Mononuclear cell (primary cell): ENCODE measurements around the gene DDX28. TPM values are rescaled to one million over a fixed set of nuclear protein-coding genes. Genes with fewer than 3 reads are reported as not detected.
"Not testable (repeated sequence)": the region's sequence is repeated elsewhere in the genome, so short reads cannot be mapped to it uniquely, and the experiment has no call there.

ENCODE experiments used
- H3K27me3 ChIP-seq: 2 replicates; pipeline ENCODE4 v1.6.0; 2011; ENCODE audit warnings: low read length, control low read depth; ENCODE audit not compliant: insufficient read depth
- H3K4me1 ChIP-seq: 2 replicates; pipeline ENCODE4 v1.5.1; 2011; ENCODE audit warnings: mild to moderate bottlenecking, low read length, control low read depth; ENCODE audit not compliant: insufficient read depth
- H3K4me3 ChIP-seq: 2 replicates; pipeline ENCODE4 v1.5.1; 2011; ENCODE audit warnings: mild to moderate bottlenecking, low read length, moderate library complexity
- H3K9me3 ChIP-seq: 2 replicates; pipeline ENCODE4 v1.5.1; 2011; ENCODE audit warnings: low read depth, mild to moderate bottlenecking, control low read depth, low read length
- total RNA-seq: library from RNA; depleted of rRNA; stranded (reverse); fragments of >200 nt; gene quantifications from one replicate; pipeline ENCODE4 v1.2.3, GENCODE V29; 2012

DDX28 gene
- total RNA-seq, 1 donor = 29.7 TPM

DNA sequence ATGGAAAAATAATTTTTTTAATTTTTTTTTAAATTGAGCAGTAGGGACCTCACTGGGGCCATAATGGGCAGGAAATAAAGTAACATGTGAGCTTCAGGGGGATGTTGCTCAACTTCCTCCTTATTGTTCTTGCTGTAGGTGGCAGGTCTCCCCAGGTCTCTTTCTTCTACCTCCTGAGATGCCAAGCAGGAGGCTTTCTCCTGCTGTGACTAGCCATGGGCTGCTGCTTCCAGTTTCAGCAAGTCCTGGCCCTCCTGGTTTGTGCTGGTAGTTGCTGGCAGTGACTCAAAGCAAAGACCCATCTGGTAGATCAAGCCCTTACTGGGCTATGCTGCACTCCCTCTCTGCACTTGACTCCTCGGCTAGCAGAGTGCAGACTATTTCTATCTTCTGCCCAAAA lies 9.6 kb downstream of the DDX28 start:
- H3K4me1 ChIP-seq = peaks cover 27% of the 10 kb centered on the region
- no peak overlapping the region for H3K4me3 ChIP-seq

DNA sequence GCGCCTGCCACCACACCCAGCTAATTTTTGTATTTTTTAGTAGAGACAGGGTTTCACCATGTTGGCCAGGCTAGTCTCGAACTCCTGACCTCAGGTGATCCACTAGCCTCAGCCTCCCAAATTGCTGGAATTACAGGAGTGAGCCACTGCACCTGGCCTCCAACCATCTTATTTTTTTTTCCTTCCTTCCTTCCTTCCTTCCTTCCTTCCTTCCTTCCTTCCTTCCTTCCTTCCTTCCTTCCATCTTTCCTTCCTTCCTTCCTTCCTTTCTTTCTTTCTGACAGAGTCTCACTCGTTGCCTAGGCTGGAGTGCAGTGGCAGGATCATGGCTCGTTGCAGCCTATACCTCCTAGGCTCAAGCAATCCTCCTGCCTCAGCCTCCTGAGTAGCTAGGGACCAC lies 13.2 kb downstream of the DDX28 start:
- not testable (repeated sequence) for H3K9me3 ChIP-seq, H3K27me3 ChIP-seq, H3K4me3 ChIP-seq
- H3K4me1 ChIP-seq = peaks cover 56% of the 10 kb centered on the region

More for the DNA sequence above, 9.6 kb downstream of the DDX28 start:
- Histone ChIP-seq H3K27me3 (no peaks in the 10 kb centered on the region), H3K9me3 (no peaks in the 10 kb centered on the region)

DNA sequence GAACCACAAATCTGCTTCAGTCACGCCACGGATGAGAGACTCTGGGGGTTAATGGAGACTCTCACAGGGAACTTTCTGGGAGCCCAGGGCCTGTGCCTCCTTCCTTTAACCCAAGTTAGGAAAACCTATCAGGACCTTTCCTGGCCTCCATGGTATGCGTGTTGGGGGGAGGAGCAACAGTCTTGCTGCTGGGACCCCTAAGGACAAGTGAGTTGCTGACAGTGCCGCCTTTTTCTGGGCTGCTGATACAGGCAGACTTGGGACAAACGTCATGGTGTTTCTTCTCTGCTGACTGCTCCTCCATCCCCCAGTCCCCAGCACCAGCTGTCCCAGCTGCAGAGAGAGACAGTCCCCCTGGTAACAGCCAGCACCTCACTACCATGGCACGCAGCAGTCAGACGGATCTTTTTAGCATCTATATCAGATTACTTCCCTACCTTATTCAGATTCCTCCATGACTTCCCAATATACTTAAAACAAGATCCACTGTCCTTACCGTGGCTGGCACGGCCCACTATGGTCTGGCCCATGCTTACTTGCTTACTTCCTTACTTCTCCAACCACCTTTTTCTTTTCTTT lies 13.8 kb downstream of the DDX28 start:
- Histone ChIP-seq H3K4me3 (no peak overlapping the region), H3K27me3 (no peaks in the 10 kb centered on the region), H3K4me1 (peaks cover 61% of the 10 kb centered on the region), H3K9me3 (no peaks in the 10 kb centered on the region)

DNA sequence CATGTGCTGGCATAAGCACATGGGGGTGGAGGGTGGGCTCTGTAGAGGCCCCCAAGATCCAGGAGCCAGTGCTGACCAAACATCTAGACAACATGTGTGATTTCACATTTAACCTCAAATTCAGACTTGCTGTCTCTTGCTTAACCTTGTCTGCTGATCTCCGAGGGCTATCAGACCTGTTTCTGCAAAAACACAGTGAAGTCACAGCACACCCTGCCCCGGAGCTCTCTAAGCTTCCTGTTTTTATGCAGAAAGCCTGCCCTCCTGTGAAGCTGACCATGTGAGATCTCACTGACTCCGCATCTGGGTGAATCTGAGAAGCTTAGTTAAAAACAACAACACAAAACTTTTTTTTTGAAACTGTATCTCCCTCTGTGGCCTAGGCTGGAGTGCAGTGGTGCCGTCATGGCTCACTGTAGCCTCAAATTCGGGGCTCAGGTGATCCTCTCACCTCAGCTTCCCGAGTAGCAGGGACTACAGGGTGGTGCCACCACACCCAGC lies 17.2 kb downstream of the DDX28 start:
- no peak overlapping the region for H3K4me3 ChIP-seq
- H3K4me1 ChIP-seq = peaks cover 54% of the 10 kb centered on the region
- no peaks in the 10 kb centered on the region for H3K9me3 ChIP-seq
- H3K27me3 ChIP-seq = no peaks in the 10 kb centered on the region

DNA sequence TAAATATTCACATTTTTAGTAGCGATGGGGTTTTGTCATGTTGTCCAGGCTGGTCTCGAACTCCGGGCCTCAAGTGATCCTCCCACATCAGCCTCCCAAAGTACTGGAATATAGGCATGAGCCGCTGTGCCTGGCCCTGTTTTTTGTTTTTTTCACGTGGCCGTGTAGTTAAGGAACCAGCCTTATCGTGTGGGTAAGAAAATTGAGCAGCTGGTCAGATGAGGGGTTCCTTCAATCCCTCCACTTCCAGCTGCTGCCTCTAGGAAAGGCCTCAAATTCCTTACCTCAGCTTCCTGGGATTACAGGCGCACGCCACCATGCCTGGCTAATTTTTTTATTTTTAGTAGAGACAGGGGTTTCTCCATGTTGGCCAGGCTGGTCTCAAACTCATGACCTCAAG lies 17.8 kb downstream of the DDX28 start:
- H3K27me3 ChIP-seq = no peaks in the 10 kb centered on the region
- no peaks in the 10 kb centered on the region for H3K9me3 ChIP-seq
- no peak overlapping the region for H3K4me3 ChIP-seq
- peaks cover 60% of the 10 kb centered on the region for H3K4me1 ChIP-seq

DNA sequence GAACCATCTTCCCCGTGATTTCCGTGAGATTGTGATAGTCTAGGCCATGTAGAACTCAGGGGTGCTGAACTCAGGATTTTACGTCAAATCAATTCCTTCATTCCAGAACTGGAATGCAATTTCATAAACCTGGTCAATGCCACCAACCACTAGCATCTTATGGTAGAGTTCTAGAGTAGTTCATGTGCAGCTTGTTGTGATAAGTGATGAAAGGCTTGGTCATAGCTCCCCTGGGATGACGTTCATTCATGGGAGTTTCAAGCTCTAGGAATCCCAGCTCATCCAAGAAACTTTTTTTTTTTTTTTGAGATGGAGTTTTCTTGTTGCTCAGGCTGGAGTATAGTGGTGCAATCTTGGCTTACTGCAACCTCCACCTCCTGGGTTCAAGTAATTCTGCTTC lies 20.0 kb downstream of the DDX28 start:
- no peaks in the 10 kb centered on the region for H3K27me3 ChIP-seq
- no peak overlapping the region for H3K4me3 ChIP-seq
- H3K4me1 ChIP-seq = peaks cover 73% of the 10 kb centered on the region
- H3K9me3 ChIP-seq = no peaks in the 10 kb centered on the region

DNA sequence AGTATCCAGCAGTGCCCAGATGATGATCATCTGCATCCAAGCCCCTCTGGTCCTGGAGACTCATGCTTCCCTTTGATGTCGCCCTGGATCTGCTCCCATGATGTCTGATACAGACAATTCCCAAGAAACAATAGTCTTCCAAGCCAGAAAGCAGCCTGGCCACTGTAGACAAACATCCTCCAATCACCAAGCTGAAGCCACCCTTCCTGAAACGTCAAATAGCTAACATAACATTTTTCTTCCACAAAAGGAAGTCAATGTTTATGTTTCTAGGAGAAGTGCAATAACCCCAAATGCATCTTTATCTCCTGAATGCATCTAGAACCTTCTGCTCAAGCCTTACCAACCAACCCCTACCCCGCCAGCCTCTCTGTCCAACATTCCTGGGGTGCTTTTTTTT lies 22.6 kb downstream of the DDX28 start:
- peak overlapping the region; percentile 41 for H3K4me3 ChIP-seq
- H3K9me3 ChIP-seq = no peaks in the 10 kb centered on the region
- peaks cover 74% of the 10 kb centered on the region for H3K4me1 ChIP-seq
- H3K27me3 ChIP-seq = no peaks in the 10 kb centered on the region

DNA sequence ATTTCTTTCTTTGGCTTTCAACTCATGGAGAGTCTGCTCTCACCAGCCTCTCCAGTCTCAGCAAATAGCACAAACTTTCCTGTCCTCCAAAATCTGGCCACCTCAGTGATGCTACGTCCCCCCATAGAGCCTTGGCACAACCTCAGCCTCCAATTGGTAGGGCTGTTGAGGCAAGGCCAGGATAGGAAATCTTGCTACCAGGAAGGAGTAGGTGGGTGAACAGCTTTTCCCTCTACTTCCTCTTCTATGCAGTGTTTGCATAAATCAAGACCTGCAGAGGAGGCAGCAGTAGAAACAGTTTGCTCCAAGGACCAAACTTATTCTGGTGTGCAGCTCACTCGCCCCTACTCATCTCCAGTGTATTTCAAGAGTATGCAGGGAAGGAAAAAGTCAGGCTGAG lies 23.0 kb downstream of the DDX28 start:
- Histone ChIP-seq H3K9me3 (no peaks in the 10 kb centered on the region), H3K4me1 (peaks cover 74% of the 10 kb centered on the region), H3K4me3 (peak overlapping the region; percentile 41), H3K27me3 (no peaks in the 10 kb centered on the region)

DNA sequence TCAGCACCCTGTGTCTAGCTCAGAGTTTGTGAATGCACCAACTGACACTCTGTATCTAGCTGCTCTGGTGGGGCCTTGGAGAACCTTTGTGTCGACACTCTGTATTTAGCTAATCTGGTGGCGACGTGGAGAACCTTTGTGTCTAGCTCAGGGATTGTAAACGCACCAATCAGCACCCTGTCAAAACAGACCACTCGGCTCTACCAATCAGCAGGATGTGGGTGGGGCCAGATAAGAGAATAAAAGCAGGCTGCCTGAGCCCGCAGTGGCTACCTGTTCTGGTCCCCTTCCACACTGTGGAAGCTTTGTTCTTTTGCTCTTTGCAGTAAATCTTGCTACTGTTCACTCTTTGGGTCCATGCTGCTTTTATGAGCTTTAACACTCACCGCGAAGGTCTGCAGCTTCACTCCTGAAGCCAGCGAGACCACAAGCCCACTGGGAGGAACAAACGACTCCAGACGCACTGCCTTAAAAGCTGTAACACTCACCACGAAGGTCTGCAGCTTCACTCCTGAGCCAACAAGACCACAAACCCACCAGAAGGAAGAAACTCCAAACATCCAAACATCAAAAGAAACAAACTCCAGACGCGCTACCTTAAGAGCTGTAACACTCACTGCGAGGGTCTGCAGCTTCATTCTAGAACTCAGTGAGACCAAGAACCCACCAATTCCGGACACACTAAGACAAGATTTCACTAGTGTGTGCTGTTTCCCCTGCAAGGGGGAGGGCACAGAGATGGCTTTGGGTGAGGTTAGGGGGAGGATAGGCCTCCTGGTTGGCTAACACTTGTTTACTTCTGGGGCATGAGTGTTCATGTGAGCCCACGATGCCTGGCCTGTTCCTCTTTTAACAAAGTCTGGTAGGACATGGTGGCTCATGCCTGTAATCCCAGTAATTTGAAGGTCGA lies 24.0 kb downstream of the DDX28 start, which contains the start of gene DPEP2:
TSS of gene DPEP2 (minus strand) at position 706 of the 910 bp plus-strand sequence. CDS start 6,272 bp downstream, outside the sequence.
- peak within 1 kb of the TSS; percentile 41 for H3K4me3 ChIP-seq
- H3K27me3 ChIP-seq, H3K9me3 ChIP-seq: not testable (repeated sequence)
- H3K4me1 ChIP-seq = peaks cover 72% of the 10 kb centered on the region

DNA sequence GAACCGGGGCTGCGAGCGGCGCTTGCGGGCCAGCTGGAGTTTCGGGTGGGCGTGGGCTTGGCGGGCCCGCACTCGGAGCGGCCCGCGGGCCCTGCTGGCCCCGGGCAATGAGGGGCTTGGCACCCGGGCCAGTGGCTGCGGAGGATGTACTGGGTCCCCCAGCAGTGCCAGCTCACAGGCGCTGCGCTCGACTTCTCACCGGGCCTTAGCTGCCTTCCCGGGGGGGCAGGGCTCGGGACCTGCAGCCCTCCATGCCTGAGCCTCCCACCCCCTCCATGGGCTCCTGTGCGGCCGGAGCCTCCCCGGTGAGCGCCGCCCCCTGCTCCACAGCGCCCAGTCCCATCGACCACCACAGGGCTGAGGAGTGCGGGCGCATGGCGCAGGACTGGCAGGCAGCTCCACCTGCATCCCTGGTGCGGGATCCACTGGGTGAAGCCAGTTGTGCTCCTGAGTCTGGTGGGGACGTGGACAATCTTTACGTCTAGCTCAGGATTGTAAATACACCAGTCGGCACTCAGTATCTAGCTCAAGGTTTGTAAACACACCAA lies 24.7 kb downstream of the DDX28 start:
- peak overlapping the region; percentile 41 for H3K4me3 ChIP-seq
- not testable (repeated sequence) for H3K27me3 ChIP-seq, H3K9me3 ChIP-seq
- peaks cover 80% of the 10 kb centered on the region for H3K4me1 ChIP-seq

DNA sequence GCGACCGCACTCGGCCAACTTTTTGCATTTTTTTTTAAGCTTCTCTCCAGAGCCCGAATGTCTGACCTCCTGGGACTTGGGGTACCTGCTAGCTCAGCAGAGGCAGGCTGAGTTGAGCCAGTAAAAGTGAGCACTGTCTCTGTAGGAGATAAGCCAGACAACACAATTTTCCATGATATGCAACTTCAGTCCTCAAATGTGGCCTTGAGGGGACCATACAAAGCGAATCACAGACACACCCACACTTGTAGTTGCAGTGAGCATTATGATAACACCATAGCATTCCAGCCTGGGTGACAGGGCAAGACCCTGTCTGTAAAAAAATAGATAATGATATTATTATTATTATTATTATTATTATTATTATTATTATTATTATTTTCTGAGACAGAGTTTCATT lies 26.4 kb downstream of the DDX28 start:
- H3K9me3 ChIP-seq = no peaks in the 10 kb centered on the region

DNA sequence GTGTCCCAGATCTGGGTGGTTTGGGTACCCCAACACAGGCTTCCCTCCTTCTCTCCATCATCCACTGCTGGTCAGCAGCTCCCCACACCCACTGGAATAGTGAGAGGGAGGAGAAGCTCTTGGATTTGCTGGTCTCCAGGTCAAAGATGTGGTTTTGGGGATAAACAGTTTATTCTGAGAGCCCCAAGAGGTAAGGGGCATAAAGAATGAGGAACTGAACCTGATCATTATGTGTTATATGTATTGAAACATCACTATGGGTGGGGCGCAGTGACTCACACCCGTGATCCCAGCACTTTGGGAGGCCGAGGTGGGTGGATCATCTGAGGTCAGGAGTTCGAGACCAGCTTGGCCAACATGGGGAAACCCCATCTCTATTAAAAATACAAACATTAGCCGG lies 27.6 kb downstream of the DDX28 start:
- no peaks in the 10 kb centered on the region for H3K27me3 ChIP-seq
- no peak overlapping the region for H3K4me3 ChIP-seq
- peaks cover 81% of the 10 kb centered on the region for H3K4me1 ChIP-seq
- H3K9me3 ChIP-seq = no peaks in the 10 kb centered on the region

More for the DNA sequence above, 26.4 kb downstream of the DDX28 start:
- peaks cover 94% of the 10 kb centered on the region for H3K4me1 ChIP-seq
- H3K4me3 ChIP-seq = no peak overlapping the region
- no peaks in the 10 kb centered on the region for H3K27me3 ChIP-seq

DNA sequence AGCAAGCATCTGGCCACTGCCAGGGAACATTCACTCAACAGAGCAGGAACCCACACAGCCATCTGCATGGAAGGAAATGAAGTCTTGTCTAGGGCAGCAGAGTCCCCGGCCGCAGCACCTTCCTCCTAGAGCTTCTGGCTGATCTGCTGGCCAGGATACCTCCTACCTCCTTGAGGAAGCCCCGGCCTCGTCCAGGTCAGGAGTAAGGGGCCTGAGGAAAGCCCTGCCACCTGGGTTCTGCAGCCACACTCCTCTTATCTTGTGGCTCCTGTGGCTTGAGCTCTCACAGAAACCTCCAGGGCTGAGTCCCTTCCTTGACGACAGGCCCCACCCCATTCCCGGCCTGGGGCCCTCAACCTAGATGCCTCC lies 29.0 kb downstream of the DDX28 start:
- peaks cover 70% of the 10 kb centered on the region for H3K4me1 ChIP-seq
- H3K27me3 ChIP-seq, H3K9me3 ChIP-seq: not testable (repeated sequence)
- H3K4me3 ChIP-seq = peak overlapping the region; percentile 38

DNA sequence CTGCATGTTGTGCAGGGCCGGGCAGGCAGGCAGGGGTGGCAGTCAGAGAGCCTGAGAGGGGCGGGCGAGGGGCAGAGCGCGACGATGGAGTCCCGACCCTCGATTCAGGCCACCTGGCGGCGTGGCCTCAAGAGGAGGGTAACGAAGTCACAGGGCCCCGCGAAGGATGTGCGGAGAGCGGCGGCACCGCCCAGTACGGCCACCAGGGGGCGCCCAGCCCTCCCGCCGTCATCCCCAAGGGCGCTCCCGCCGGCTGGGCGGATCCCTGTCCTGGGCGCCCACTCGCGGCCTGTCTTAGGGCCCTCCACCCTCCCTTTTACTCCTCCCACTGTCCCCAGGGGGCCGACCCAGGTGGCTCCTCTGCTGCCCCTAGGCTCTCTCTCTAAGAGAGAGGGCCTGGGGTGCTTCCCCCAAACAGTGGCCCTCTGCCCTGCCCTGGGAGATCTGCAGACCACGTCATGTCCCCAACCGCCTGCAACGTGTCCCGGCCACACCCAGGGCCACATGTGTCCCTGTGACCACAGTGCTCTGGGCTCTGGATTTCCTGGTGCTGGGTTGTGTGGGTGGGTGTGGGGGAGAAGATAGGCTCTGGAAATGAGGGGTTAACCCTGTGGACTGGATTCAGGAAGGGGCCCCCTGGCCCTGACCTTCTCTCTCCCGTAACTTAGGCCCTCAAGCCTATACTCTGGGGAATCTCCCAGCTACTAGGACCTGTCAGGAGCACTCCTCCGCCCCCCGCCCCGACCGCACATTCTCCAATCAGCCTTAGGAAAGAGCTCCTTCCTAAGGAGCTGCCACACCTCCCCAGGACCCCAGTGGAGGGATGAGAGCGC lies 29.6 kb downstream of the DDX28 start:
- no peaks in the 10 kb centered on the region for H3K27me3 ChIP-seq
- H3K4me1 ChIP-seq = peaks cover 70% of the 10 kb centered on the region
- no peaks in the 10 kb centered on the region for H3K9me3 ChIP-seq
- peak overlapping the region; percentile 38 for H3K4me3 ChIP-seq
